Stimulated activated CD8-positive, alpha-beta memory T cell treated with anti-CD3 and anti-CD28 coated beads, Interleukin-4, amount 100 ng/mL, for 24 hours (primary cell): ENCODE measurements around the gene B3GALT6.

Source experiments
- DNase-seq: peaks from one replicate; pipeline ENCODE4 v3.0.0-alpha.2; 2020; ENCODE audit warnings: low read depth

B3GALT6 gene

GRCh38 chr1:1232796-1233566 is 944 bp downstream of the B3GALT6 start:
- no peak for DNase-seq

DNA sequence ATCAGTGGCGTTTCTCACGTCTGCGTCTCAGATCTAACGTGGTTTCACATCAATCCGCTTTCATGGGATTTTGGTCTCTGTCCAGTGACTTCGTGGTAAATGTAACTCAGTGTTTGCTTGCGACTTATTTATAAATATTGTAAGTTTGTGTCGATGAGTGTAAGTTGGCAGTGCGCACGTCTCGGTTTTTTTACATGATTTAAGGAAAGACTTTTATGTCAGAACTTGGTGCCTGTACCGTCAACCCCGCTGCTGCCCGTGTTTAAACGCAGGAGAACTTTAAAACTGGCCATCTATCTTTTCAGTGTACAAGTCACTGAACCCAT is 1.5 kb downstream of the B3GALT6 start:
- DNase-seq, result no peak

GRCh38 chr1:1234180-1234808 is 2.3 kb downstream of the B3GALT6 start:
- DNase-seq, result no peak

GRCh38 chr1:1235016-1235744 is 3.1 kb downstream of the B3GALT6 start:
- no peak for DNase-seq

GRCh38 chr1:1236176-1236763 is 4.2 kb downstream of the B3GALT6 start:
- no peak for DNase-seq

GRCh38 chr1:1236945-1237873 is 5.2 kb downstream of the B3GALT6 start:
- DNase-seq, result no peak

GRCh38 chr1:1237874-1238701 is 6.1 kb downstream of the B3GALT6 start:
- DNase-seq, result no peak

DNA sequence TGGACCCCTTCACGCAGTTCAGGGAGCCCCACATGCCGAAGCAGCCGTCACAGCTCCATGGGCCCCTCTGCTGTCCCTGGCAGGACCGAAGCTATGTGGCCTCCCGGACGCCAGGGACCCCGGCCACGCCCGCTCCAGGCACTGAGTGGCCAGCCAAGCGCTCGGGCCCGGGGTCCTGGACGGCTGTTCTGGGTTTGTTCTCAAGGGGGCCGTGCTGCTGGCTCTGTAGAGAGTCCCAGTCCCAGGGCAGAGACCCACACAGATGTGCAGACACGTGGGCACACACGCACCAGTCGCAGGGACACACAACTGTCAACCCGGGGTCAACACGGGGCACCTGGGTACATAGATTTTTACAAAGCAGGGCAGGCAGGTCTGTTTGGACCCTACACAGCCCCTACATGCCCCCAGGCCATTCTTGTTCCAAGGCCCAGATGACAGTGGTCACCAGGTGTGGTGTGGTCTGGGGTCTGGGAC is 6.7 kb downstream of the B3GALT6 start:
- DNase-seq, result no peak

GRCh38 chr1:1239227-1239613 is 7.2 kb downstream of the B3GALT6 start:
- DNase-seq, result no peak

DNA sequence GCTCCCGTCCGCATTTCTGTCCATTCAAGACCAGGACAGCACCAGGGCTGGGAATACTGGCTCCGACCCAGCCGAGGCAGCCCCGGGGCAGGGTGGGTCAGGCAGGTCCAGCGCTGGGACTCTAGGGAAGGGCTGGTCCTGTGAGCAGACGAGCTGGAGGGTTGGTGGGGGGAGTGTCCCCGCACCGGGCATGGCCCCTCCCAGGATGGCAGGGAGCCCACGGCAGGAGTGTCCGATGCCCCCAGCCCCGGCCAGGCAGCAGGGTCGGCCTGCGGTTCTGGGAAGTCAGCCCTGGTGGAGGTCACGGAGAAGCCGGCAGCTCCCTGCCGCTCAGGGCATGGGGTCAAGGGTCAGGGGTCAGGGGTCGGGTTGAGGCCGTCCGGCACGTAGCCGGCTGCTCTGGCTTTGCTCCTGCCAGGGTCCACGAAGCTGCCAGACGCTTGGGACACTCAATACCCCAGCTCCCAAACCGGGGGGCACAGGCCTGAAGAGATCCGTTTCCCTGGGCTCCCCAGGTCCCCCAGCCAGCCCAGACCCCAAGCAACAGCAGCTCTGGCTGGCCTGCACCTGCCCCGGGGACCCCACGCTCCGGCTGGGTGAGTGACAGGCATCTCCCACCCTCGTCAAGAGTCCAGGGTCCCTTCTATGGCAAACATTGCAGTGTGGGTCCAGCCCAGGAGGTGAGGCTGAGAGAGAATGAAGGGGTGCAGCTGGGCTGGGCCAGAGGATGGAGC is 7.7 kb downstream of the B3GALT6 start:
- DNase-seq, result no peak

- DNase-seq, result no peak
Measured at GRCh38 chr1:1240348-1240732, 8.3 kb downstream of the B3GALT6 start.

DNA sequence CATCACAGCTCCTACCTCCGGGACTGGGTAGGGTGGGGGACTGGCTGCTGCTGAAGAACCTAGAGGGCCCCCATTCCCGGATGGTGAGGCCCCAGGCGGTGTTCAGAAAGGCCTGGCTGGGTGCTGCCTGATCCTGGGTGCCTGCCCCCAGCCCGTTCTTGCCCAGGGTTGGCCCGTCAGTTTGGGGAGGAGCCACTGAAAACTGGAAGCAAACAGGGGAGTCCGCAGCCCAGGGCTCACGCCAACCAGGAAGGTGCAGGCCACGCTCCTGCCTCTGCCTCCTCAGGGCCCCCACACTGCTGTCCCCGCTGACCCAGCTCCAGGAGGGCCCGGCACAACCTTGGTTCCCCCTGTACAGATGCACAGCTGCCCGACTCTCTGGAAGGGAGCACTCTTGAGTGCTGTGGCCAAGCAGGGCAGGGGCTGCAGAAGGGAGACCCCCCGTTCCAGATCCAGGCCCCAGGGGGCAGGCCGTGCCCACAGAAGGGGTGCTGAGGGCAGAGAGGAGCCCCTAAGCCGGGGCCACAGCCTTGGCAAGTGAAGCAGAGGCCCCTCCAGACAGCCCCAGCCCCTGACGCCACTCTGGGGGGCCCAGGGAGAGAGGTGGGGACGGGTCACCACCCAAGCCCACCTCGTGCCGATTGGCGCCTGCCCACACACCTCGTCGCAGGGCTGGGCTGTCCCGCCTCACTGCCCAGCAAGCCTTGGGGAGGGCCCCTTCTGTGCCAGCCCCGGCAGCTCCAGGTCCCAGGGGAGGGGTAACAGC is 9.0 kb downstream of the B3GALT6 start:
- DNase-seq, result no peak

DNA sequence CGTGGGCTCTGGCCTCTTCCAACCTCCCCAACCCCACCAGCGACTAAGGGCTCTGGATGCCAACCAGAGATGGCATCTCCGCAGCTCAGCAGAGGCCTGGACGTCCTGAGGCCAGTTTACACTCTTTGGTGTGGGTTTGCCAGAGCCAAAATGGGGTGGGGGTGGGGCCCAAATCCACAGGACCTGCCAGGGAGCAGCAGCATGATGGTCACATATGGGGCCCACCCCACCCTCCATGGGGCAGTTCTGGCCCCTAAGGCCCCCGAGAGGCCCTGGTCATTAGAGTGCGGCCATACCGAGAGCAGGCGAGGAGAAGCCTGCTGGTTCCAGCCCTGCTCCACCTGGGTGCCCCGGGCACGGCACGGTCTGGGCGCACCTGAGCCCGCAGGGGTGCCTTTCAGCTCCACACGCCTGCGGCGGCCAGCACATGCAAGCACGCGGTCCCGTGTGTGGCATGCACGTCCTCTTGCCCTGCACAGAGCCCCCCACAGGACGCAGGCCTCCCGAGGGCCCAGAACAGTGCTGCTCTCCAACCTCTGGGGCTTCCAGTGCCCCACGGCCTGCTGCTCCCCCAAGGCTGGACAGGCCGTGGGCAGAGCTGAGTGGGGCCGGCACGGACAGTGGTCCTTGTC is 9.7 kb downstream of the B3GALT6 start:
- DNase-seq, result no peak

DNA sequence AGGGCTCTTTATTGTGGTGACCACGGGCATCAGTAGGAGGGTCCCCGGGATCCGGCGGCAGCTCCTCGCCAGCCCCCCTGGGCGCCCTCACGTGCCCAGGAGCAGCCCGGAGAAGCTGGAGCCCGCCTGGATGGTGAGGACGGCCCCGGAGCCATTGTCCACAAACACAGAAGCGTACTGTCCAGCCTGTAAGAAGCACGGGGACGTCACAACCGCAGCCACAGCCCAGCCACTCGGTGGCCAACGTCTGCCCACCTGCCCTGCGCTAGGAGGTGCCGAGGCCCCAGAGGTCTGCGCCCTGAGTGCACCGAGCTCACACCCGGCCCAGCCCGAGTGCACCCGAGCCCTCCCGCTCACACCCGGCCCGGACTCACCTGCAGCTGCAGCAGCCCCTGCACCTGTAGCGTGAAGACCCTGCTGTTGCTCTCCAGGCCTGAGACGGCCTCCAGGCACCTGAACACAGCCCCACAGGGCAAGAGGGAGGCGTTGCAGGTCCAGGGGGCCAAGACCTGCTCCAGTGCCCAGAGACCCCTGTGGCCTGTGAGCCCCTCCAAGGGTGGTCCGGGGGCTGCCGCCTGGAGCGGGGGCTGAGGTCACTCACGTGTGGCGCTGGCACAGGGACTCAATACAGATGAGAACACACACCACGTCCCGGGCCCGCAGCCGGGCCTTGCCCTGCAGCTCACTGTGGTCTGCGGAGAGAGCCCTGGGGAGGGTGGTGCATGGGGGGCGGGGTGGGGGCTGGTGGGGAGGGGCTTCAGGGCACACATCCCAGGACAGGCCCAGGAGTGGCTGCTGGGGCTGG is 10.6 kb downstream of the B3GALT6 start:
- no peak for DNase-seq

GRCh38 chr1:1243266-1243660 is 11.2 kb downstream of the B3GALT6 start:
- DNase-seq, result no peak

DNA sequence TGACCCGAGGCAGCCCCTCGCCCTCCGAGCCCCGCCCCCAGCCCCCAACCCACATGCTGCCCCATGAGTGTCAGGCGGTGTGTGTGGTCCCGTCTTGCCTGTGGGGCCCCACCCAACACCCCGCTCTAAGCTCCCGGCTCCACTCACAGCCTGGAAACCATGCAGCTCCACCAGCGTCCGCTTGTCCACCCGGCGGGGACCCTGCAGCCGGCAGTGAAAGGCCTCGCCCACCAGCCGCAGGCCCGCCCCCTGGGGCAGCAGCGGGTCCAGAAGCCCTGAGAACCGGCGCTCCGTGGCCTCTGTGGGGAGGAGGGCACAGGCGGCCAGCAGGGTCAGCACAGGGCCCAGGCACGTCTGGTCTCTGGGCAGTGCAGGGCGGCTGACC is 11.8 kb downstream of the B3GALT6 start:
- no peak for DNase-seq

DNA sequence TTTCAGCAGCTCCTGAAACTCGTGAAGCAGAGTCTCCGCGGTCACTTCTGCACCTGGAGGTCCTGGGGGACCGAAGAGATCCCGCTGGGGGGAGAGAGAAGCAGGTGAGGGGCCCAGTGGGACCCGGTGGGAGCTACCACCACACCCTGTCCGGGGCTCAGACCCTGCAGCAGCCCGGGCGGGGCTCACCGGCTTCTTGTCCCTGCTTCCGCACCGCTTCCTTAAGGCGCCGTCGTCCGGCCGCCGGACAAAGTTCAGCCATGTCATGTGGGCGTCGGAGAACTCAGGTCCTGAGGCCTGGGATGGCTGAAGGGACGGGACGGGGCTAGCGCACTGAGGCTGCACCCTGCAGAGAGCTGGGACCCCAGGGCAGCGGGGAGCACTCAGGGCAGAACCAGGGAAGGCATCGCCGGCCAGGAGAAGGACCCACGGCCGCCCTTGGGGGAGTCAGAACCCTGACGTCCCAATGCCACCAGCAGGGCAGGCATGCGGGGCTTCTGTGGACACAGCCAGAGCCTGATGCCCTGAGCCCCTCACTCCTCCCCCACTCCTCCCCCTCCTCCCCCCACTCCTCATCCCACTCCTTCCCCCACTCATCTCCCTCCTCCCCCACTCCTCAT is 12.3 kb downstream of the B3GALT6 start:
- DNase-seq, result no peak
